ENCODE data around the gene TSR1. TPM values are rescaled to one million over a fixed set of nuclear protein-coding genes. Genes with fewer than 3 reads are reported as not detected.

Gene TSR1
- total RNA-seq, 1 experiment from 2014 or later = 70.3 TPM

DNA sequence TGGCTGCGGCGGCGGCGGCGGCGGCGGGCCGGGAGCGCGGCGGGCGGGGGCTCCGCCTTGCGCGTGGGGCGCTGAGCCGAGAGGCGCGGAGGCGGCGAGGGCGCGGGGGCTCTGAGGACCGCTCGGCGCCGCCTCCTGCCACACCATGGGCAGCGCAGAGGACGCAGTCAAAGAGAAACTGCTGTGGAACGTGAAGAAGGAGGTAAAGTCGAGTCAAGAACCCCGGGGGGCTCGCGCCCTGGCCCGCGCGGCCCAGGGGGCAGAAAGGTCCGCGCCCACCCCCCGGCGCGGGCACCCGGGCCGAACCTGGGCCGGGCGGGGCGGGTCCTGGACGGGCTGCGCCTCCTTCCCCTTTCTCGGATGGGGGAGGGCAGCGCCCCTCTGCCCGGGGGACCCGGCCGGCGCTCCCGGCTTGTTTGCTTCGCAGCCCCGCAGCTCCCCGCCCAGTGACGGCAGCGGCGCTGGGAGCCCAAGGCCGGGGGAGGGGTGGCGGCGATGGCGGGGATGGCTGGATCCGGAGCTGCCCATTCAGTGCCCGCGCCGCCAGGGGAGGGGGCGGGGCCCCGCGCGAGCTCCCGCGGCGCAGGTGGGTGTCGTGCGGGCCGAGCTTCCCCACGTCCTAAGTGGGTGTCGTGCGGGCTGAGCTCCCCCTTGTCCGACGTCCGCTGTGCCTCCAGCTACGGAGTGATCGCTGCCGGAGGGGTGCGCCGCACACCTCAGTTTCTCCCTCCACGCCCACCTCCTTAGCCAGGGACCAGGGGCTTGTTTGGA lies 1.5 kb upstream of the TSR1 start:
- Histone ChIP-seq H3K4me3 (ENCODE audit: low read length) (peak overlapping the region; percentile 99), H3K79me2 (ENCODE audit: low read length) (peaks cover 66% of the 10 kb centered on the region), H2AFZ (ENCODE audit: low read length) (peak overlapping the region; percentile 85), H3K36me3 (ENCODE audit: low read depth, low read length) (peaks cover 27% of the 10 kb centered on the region), H3F3A (ENCODE audit: low read length, unreplicated experiment) (no peaks in the 10 kb centered on the region), H3K9ac (ENCODE audit: low read length) (peak overlapping the region; percentile 100), H3K9me2 (replicated peaks; ENCODE audit: low read length) (no peaks in the 10 kb centered on the region), H3K9me3 (ENCODE audit: low read length) (no peaks in the 10 kb centered on the region), H3K27ac (ENCODE audit: low read length) (0 out of 2 replicates have a peak overlapping the region, but pooled peaks have one; percentile 13), H4K20me1 (ENCODE audit: low read length) (0 out of 2 replicates have a peak, but pooled peaks cover 5% of the 10 kb centered on the region), H3K27me3 (ENCODE audit: low read length) (no peaks in the 10 kb centered on the region), H3K4me1 (ENCODE audit: insufficient read depth, low read length) (peaks cover 19% of the 10 kb centered on the region), H3K4me2 (ENCODE audit: low read length) (peak overlapping the region; percentile 97)
- CTCF ChIA-PET = interaction anchor here (0.6 to 3.8 kb wide), 4 partner anchors 11 to 60 kb away, joined by 3 to 26 read pairs (median 4); partner anchors contain the start of genes SMG6 and SRR
- ATAC-seq = peak; percentile 59
- no peak for TF ChIP-seq EZH2 (IDR thresholded peaks at IDR 0.05; ENCODE audit: low read length, unreplicated experiment)
- TF ChIP-seq CTCF (conservative IDR thresholded peaks at IDR 0.05; ENCODE audit: low read depth, low read length) = no peak
- no peak for TF ChIP-seq EZH2phosphoT487 (IDR thresholded peaks at IDR 0.05; ENCODE audit: borderline replicate concordance, low read length)
- BruUV-seq (replicated peaks) = no TSS peak
- intact Hi-C loops (cut with micrococcal nuclease) = loop anchor here (2.0 kb wide), 1 partner anchor 15 kb away; no protein-coding TSS in a partner anchor
- peak; percentile 53 for DNase-seq
- POLR2A ChIA-PET (ENCODE audit: unreplicated experiment) = no interaction called here

GRCh38 chr17:2336852-2337543 lies 741 bp upstream of the TSR1 start, which contains the start of gene SGSM2:
Gene SGSM2 (plus strand): TSS chr17:2337501. CDS start chr17:2337689, 188 bp downstream.
- peaks cover 19% of the 10 kb centered on the region for H3K4me1 ChIP-seq (ENCODE audit: insufficient read depth, low read length)
- peaks cover 31% of the 10 kb centered on the region for H3K36me3 ChIP-seq (ENCODE audit: low read depth, low read length)
- H3K4me3 ChIP-seq (ENCODE audit: low read length) = peak within 1 kb of the TSS; percentile 99
- peak within 1 kb of the TSS; percentile 63 for H3K27ac ChIP-seq (ENCODE audit: low read length)
- H2AFZ ChIP-seq (ENCODE audit: low read length) = peak within 1 kb of the TSS; percentile 85
- no peaks in the 10 kb centered on the region for H3F3A ChIP-seq (ENCODE audit: low read length, unreplicated experiment)
- ChIA-PET POLR2A (ENCODE audit: unreplicated experiment) (interaction anchor here (0.6 to 1.0 kb wide), 2 partner anchors 22 to 70 kb away, joined by 3 to 4 read pairs; no protein-coding TSS in a partner anchor), CTCF (interaction anchor here (0.7 to 3.8 kb wide), 2 partner anchors 16 to 61 kb away, joined by 5 to 26 read pairs; no protein-coding TSS in a partner anchor)
- no peaks in the 10 kb centered on the region for H3K9me3 ChIP-seq (ENCODE audit: low read length)
- H3K9ac ChIP-seq (ENCODE audit: low read length) = peak within 1 kb of the TSS; percentile 100
- H3K27me3 ChIP-seq (ENCODE audit: low read length) = no peaks in the 10 kb centered on the region
- peak within 1 kb of the TSS; percentile 98 for H3K4me2 ChIP-seq (ENCODE audit: low read length)
- intact Hi-C loops (cut with micrococcal nuclease) = loop anchor here (2.0 kb wide), 1 partner anchor 16 kb away; no protein-coding TSS in a partner anchor
- H3K79me2 ChIP-seq (ENCODE audit: low read length) = peaks cover 70% of the 10 kb centered on the region
- TF ChIP-seq EZH2 (IDR thresholded peaks at IDR 0.05; ENCODE audit: low read length, unreplicated experiment) = no peak
- TF ChIP-seq EZH2phosphoT487 (IDR thresholded peaks at IDR 0.05; ENCODE audit: borderline replicate concordance, low read length) = no peak
- TF ChIP-seq CTCF (conservative IDR thresholded peaks at IDR 0.05; ENCODE audit: low read depth, low read length) = no peak
- ATAC-seq (peak; percentile 61), DNase-seq (peak; percentile 38)
- H3K9me2 ChIP-seq (replicated peaks; ENCODE audit: low read length) = no peaks in the 10 kb centered on the region
- BruUV-seq (replicated peaks) = no TSS peak
- 0 out of 2 replicates have a peak, but pooled peaks cover 5% of the 10 kb centered on the region for H4K20me1 ChIP-seq (ENCODE audit: low read length)

Data from PC-3 (cell line).